NCI-H1436 (cell line): ENCODE results near the gene UCP1.

Source experiments
- DNase-seq: peaks from one replicate; lab custom pipeline; 2025; lab: John Stamatoyannopoulos, UW

Gene UCP1

GRCh38 chr4:140568507-140569306 is at the start of gene UCP1:
Gene UCP1, minus strand, starts transcription at chr4:140568961. Its CDS starts 232 bp downstream, at chr4:140568729.
- no peak for DNase-seq

- DNase-seq: no peak
Measured at GRCh38 chr4:140617499-140618248, 48.9 kb upstream of the UCP1 start.

GRCh38 chr4:140615451-140615850 is 46.7 kb upstream of the UCP1 start:
- DNase-seq: no peak

- no peak for DNase-seq
Measured at GRCh38 chr4:140612357-140612756, 43.6 kb upstream of the UCP1 start.

GRCh38 chr4:140611854-140612253 is 43.1 kb upstream of the UCP1 start:
- DNase-seq: no peak

- peak; percentile 57 for DNase-seq
Measured at GRCh38 chr4:140609548-140610425, 41.0 kb upstream of the UCP1 start.

- no peak for DNase-seq
Measured at GRCh38 chr4:140607852-140608251, 39.1 kb upstream of the UCP1 start.

GRCh38 chr4:140604544-140604943 is 35.8 kb upstream of the UCP1 start:
- no peak for DNase-seq

- no peak for DNase-seq
Measured at GRCh38 chr4:140603286-140603685, 34.5 kb upstream of the UCP1 start.

- DNase-seq: no peak
Measured at GRCh38 chr4:140602714-140603113, 34.0 kb upstream of the UCP1 start.

- no peak for DNase-seq
Measured at GRCh38 chr4:140600408-140600807, 31.6 kb upstream of the UCP1 start.

- peak; percentile 32 for DNase-seq
Measured at GRCh38 chr4:140595065-140595464, 26.3 kb upstream of the UCP1 start.

GRCh38 chr4:140584439-140584838 is 15.7 kb upstream of the UCP1 start:
- no peak for DNase-seq

- no peak for DNase-seq
Measured at GRCh38 chr4:140581078-140581477, 12.3 kb upstream of the UCP1 start.

GRCh38 chr4:140579278-140579677 is 10.5 kb upstream of the UCP1 start:
- no peak for DNase-seq

- no peak for DNase-seq
Measured at GRCh38 chr4:140575489-140575888, 6.7 kb upstream of the UCP1 start.

- DNase-seq: no peak
Measured at GRCh38 chr4:140571620-140572019, 2.9 kb upstream of the UCP1 start.

- DNase-seq: no peak
Measured at GRCh38 chr4:140569307-140569638, 512 bp upstream of the UCP1 start.

GRCh38 chr4:140559696-140560095 is 9.1 kb downstream of the UCP1 start:
- no peak for DNase-seq

GRCh38 chr4:140557831-140558435 is 10.8 kb downstream of the UCP1 start:
- DNase-seq: no peak

- DNase-seq: no peak
Measured at GRCh38 chr4:140556372-140557085, 12.2 kb downstream of the UCP1 start.
